Measurements from ENCODE around the gene NEIL3. TPM values are rescaled to one million over a fixed set of nuclear protein-coding genes. Genes with fewer than 3 reads are reported as not detected.

The NEIL3 gene
- total and polyA plus RNA-seq, 2 donors (not counting 1 experiment from before 2014, with no cell fraction given), result 0.15 TPM; not detected in 1

- ATAC-seq (ENCODE audit: low read depth) (no peak), DNase-seq (no peak)
- H3K4me2 ChIP-seq (replicated peaks; ENCODE audit: low read depth, low read length, poor library complexity, severe bottlenecking), result no peak overlapping the region
- intact Hi-C loops (cut with micrococcal nuclease), result no loop called here
- ChIA-PET CTCF (no interaction called here), POLR2A (no interaction called here)
- no peaks in the 10 kb centered on the region for H4K20me1 ChIP-seq (ENCODE audit: control insufficient read depth, insufficient read depth, low read length, poor library complexity, severe bottlenecking)
- H3K36me3 ChIP-seq (replicated peaks in 1 of 2; ENCODE audit: control extremely low read depth in 1 of 2, control insufficient read depth in 1 of 2, extremely low read depth in 1 of 2, insufficient read depth in 2 of 2, low read length in 1 of 2), result no peaks in the 10 kb centered on the region
- no peak overlapping the region for H3K27ac Mint-ChIP-seq
- H3K9ac ChIP-seq (ENCODE audit: low read length), result no peak overlapping the region
- WGBS (ENCODE audit: insufficient coverage), result 80% methylated on average over 1 of the region's 6 CpGs
- no peaks in the 10 kb centered on the region for H3K27me3 ChIP-seq (replicated peaks in 1 of 4; ENCODE audit: control extremely low read depth in 1 of 4, control insufficient read depth in 3 of 4, insufficient read depth in 4 of 4, low read length in 3 of 4)
- H3K4me3 ChIP-seq (ENCODE audit: control extremely low read depth in 1 of 5, extremely low read depth in 1 of 5, insufficient read depth in 1 of 5, low read depth in 2 of 5, low read length in 4 of 5), result no peak overlapping the region
- TF ChIP-seq CTCF (IDR thresholded peaks at IDR 0.05), result no peak
- TF ChIP-seq EZH2 (IDR thresholded peaks at IDR 0.05; ENCODE audit: borderline replicate concordance, insufficient read depth, low read depth, low read length, poor library complexity, severe bottlenecking), result no peak
- H2AFZ ChIP-seq (ENCODE audit: insufficient read depth, low read depth, low read length, poor library complexity, severe bottlenecking), result no peak overlapping the region
- H3K9me3 Mint-ChIP-seq (ENCODE audit: insufficient read depth), result no peaks in the 10 kb centered on the region
- H3K4me1 Mint-ChIP-seq, result no peaks in the 10 kb centered on the region
- H3K4me3 Mint-ChIP-seq, result no peak overlapping the region
- peaks cover 3% of the 10 kb centered on the region for H3K27me3 Mint-ChIP-seq
- H3K79me2 ChIP-seq (ENCODE audit: control insufficient read depth, insufficient read depth, low read length), result no peaks in the 10 kb centered on the region
- H3K27ac ChIP-seq (ENCODE audit: low read length in 2 of 2), result no peak overlapping the region
- no peaks in the 10 kb centered on the region for H3K4me1 ChIP-seq (ENCODE audit: control insufficient read depth in 2 of 2, insufficient read depth in 2 of 2, low read length in 2 of 2)
- H3K9me3 ChIP-seq (ENCODE audit: control extremely low read depth in 1 of 3, control insufficient read depth in 2 of 3, insufficient read depth in 1 of 3, low read length in 2 of 3), result no peaks in the 10 kb centered on the region
Observed at GRCh38 chr4:177290780-177291179, 18.9 kb upstream of the NEIL3 start.

GRCh38 chr4:177292171-177292570 lies 17.5 kb upstream of the NEIL3 start:
- no peak overlapping the region for H3K9ac ChIP-seq (ENCODE audit: low read length)
- H4K20me1 ChIP-seq (ENCODE audit: control insufficient read depth, insufficient read depth, low read length, poor library complexity, severe bottlenecking), result no peaks in the 10 kb centered on the region
- H3K9me3 Mint-ChIP-seq (ENCODE audit: insufficient read depth), result no peaks in the 10 kb centered on the region
- TF ChIP-seq EZH2 (IDR thresholded peaks at IDR 0.05; ENCODE audit: borderline replicate concordance, insufficient read depth, low read depth, low read length, poor library complexity, severe bottlenecking) (no peak), CTCF (IDR thresholded peaks at IDR 0.05) (no peak)
- peaks cover 3% of the 10 kb centered on the region for H3K27me3 Mint-ChIP-seq
- intact Hi-C loops (cut with micrococcal nuclease), result no loop called here
- H3K4me1 ChIP-seq (ENCODE audit: control insufficient read depth in 2 of 2, insufficient read depth in 2 of 2, low read length in 2 of 2), result no peaks in the 10 kb centered on the region
- ATAC-seq (ENCODE audit: low read depth), result no peak
- no peak for DNase-seq
- WGBS (ENCODE audit: insufficient coverage), result no CpG with 5 or more reads among the region's 2 CpGs
- no peaks in the 10 kb centered on the region for H3K79me2 ChIP-seq (ENCODE audit: control insufficient read depth, insufficient read depth, low read length)
- H3K36me3 ChIP-seq (replicated peaks in 1 of 2; ENCODE audit: control extremely low read depth in 1 of 2, control insufficient read depth in 1 of 2, extremely low read depth in 1 of 2, insufficient read depth in 2 of 2, low read length in 1 of 2), result no peaks in the 10 kb centered on the region
- no peak overlapping the region for H3K4me2 ChIP-seq (replicated peaks; ENCODE audit: low read depth, low read length, poor library complexity, severe bottlenecking)
- no peak overlapping the region for H3K27ac Mint-ChIP-seq
- no peak overlapping the region for H3K27ac ChIP-seq (ENCODE audit: low read length in 2 of 2)
- no peaks in the 10 kb centered on the region for H3K4me1 Mint-ChIP-seq
- H3K9me3 ChIP-seq (ENCODE audit: control extremely low read depth in 1 of 3, control insufficient read depth in 2 of 3, insufficient read depth in 1 of 3, low read length in 2 of 3), result peaks cover 0 to 3% (median 0%) of the 10 kb centered on the region in 3 donors
- no peak overlapping the region for H3K4me3 ChIP-seq (ENCODE audit: control extremely low read depth in 1 of 5, extremely low read depth in 1 of 5, insufficient read depth in 1 of 5, low read depth in 2 of 5, low read length in 4 of 5)
- ChIA-PET CTCF (no interaction called here), POLR2A (no interaction called here)
- H2AFZ ChIP-seq (ENCODE audit: insufficient read depth, low read depth, low read length, poor library complexity, severe bottlenecking), result no peak overlapping the region
- H3K4me3 Mint-ChIP-seq, result no peak overlapping the region
- no peaks in the 10 kb centered on the region for H3K27me3 ChIP-seq (replicated peaks in 1 of 4; ENCODE audit: control extremely low read depth in 1 of 4, control insufficient read depth in 3 of 4, insufficient read depth in 4 of 4, low read length in 3 of 4)
